Loucy (cell line): ENCODE data around the gene PDIA6.

Experiments used
- H2AFZ ChIP-seq: fragments of 200-600 bp; sonication (generic); 2 replicates; pipeline ENCODE4 v1.6.0; 2016; ENCODE audit warnings: antibody characterized with exemption, mild to moderate bottlenecking, low read length, moderate library complexity
- H3F3A ChIP-seq: fragments of 200-600 bp; 2 replicates; pipeline ENCODE4 v1.6.0; 2016; ENCODE audit warnings: antibody characterized with exemption, low read depth, mild to moderate bottlenecking
- H3K27me3 ChIP-seq: fragments of 200-600 bp; sonication (generic); 2 replicates; pipeline ENCODE4 v1.6.1; 2014; ENCODE audit warnings: low read length, mild to moderate bottlenecking; ENCODE audit not compliant: insufficient read depth, poor library complexity, severe bottlenecking
- H3K36me3 ChIP-seq: fragments of 200-600 bp; sonication (generic); 2 replicates; pipeline ENCODE4 v1.6.1; 2016; ENCODE audit warnings: low read length; ENCODE audit not compliant: insufficient read depth
- H3K4me1 ChIP-seq: fragments of 200-600 bp; sonication (generic); 2 replicates; pipeline ENCODE4 v1.5.1; 2014; ENCODE audit warnings: low read length, mild to moderate bottlenecking; ENCODE audit not compliant: insufficient read depth, poor library complexity, severe bottlenecking
- H3K4me2 ChIP-seq: fragments of 200-600 bp; sonication (generic); 2 replicates; pipeline ENCODE4 v1.6.0; 2014; ENCODE audit warnings: antibody characterized with exemption, low read length, low read depth, mild to moderate bottlenecking; ENCODE audit not compliant: poor library complexity, severe bottlenecking
- H3K4me3 ChIP-seq: fragments of 200-600 bp; sonication (generic); 2 replicates; pipeline ENCODE4 v1.5.1; 2014; ENCODE audit warnings: low read length, mild to moderate bottlenecking, mixed read lengths; ENCODE audit not compliant: poor library complexity, severe bottlenecking
- H3K79me2 ChIP-seq: fragments of 200-600 bp; sonication (generic); 2 replicates; pipeline ENCODE4 v1.6.1; 2014; ENCODE audit warnings: low read length; ENCODE audit not compliant: insufficient read depth
- H3K9ac ChIP-seq: fragments of 200-600 bp; sonication (generic); 2 replicates; pipeline ENCODE4 v1.6.0; 2014; ENCODE audit warnings: mild to moderate bottlenecking, low read depth, low read length, moderate library complexity; ENCODE audit not compliant: poor library complexity, severe bottlenecking
- H3K9me2 ChIP-seq: fragments of 200-600 bp; sonication (generic); replicated peaks from 2 replicates; pipeline ENCODE4 v1.6.1; 2016; ENCODE audit warnings: low read depth, low read length, mixed read lengths
- H3K9me3 ChIP-seq: fragments of 200-600 bp; sonication (generic); 2 replicates; pipeline ENCODE4 v1.6.1; 2014; ENCODE audit warnings: mild to moderate bottlenecking, antibody characterized with exemption, low read length, low read depth; ENCODE audit not compliant: insufficient read depth
- H4K20me1 ChIP-seq: fragments of 200-600 bp; sonication (generic); 2 replicates; pipeline ENCODE4 v1.6.0; 2014; ENCODE audit warnings: antibody characterized with exemption, low read length, mild to moderate bottlenecking; ENCODE audit not compliant: insufficient read depth, poor library complexity, severe bottlenecking
- EZH2phosphoT487 ChIP-seq: fragments of 200-600 bp; IDR thresholded peaks from 2 replicates; pipeline ENCODE4 v1.6.1; 2018; ENCODE audit warnings: antibody characterized with exemption, mild to moderate bottlenecking, moderate library complexity, borderline replicate concordance
- TF ChIP-seq, protein P1 (sequence below): fragments of 200-600 bp; sonication (generic); conservative IDR thresholded peaks from 2 replicates; pipeline ENCODE4 v1.5.1; 2014; ENCODE audit warnings: mild to moderate bottlenecking, antibody characterized with exemption, low read length

PDIA6 gene

GRCh38 chr2:10740226-10740625 is 72.4 kb downstream of the PDIA6 start:
- Histone ChIP-seq H3K9ac (no peak overlapping the region), H3K36me3 (no peaks in the 10 kb centered on the region), H2AFZ (no peak overlapping the region), H3K27me3 (no peaks in the 10 kb centered on the region), H3F3A (no peaks in the 10 kb centered on the region), H4K20me1 (no peaks in the 10 kb centered on the region), H3K79me2 (no peaks in the 10 kb centered on the region), H3K4me3 (no peak overlapping the region), H3K4me2 (no peak overlapping the region), H3K9me2 (no peaks in the 10 kb centered on the region), H3K4me1 (no peaks in the 10 kb centered on the region), H3K9me3 (no peaks in the 10 kb centered on the region)
- TF ChIP-seq EZH2phosphoT487, result no peak
- TF ChIP-seq, protein P1, sequence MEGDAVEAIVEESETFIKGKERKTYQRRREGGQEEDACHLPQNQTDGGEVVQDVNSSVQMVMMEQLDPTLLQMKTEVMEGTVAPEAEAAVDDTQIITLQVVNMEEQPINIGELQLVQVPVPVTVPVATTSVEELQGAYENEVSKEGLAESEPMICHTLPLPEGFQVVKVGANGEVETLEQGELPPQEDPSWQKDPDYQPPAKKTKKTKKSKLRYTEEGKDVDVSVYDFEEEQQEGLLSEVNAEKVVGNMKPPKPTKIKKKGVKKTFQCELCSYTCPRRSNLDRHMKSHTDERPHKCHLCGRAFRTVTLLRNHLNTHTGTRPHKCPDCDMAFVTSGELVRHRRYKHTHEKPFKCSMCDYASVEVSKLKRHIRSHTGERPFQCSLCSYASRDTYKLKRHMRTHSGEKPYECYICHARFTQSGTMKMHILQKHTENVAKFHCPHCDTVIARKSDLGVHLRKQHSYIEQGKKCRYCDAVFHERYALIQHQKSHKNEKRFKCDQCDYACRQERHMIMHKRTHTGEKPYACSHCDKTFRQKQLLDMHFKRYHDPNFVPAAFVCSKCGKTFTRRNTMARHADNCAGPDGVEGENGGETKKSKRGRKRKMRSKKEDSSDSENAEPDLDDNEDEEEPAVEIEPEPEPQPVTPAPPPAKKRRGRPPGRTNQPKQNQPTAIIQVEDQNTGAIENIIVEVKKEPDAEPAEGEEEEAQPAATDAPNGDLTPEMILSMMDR, result no peak

DNA sequence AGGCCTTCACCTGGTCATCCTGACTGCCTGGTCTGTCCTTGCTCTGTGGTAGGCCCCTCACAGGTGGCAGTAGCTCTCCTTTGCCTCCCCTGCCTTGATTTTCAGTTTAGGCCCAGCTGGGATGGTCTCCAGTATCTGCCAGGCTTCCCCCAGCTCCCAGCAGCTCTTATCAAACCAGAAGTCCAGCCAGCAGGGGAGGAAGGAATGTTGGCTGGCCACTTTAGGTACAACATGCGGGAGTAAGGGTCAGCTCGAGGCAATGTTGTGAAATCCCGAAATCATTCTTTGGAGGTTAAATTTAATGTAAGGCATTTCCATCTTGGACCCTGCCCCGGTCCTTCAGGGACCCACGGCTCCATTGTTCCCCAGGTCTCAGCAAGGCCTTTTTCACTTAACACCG is 74.4 kb downstream of the PDIA6 start:
- Histone ChIP-seq H2AFZ (no peak overlapping the region), H3K27me3 (no peaks in the 10 kb centered on the region), H3K4me1 (no peaks in the 10 kb centered on the region), H3K9me2 (no peaks in the 10 kb centered on the region), H3K4me2 (no peak overlapping the region), H4K20me1 (no peaks in the 10 kb centered on the region), H3K79me2 (no peaks in the 10 kb centered on the region), H3K9ac (no peak overlapping the region), H3K9me3 (no peaks in the 10 kb centered on the region), H3F3A (no peaks in the 10 kb centered on the region), H3K4me3 (no peak overlapping the region), H3K36me3 (no peaks in the 10 kb centered on the region)
- TF ChIP-seq, protein P1, result no peak
- TF ChIP-seq EZH2phosphoT487, result no peak

DNA sequence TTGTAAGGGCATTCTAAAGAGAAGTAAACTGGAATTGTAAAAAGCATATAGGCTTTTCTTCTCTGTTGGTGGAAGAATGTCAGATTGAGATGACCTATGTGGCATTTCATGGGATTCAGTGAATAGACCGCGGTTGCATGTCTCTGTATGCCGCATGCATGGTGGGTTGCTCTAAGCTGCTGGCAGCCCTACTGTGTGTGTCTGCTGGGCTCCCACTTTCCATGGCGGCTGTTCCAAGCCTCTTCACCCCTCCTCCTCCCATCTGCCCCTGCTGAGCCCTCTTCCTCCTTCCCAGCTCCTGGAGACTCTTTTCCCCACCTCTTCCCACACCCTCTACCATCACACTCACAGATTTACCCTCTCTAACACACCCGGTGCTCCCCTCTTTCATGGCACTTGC is 78.6 kb downstream of the PDIA6 start:
- Histone ChIP-seq H3K9me3 (no peaks in the 10 kb centered on the region), H4K20me1 (no peaks in the 10 kb centered on the region), H3K4me1 (no peaks in the 10 kb centered on the region), H3K27me3 (no peaks in the 10 kb centered on the region), H3F3A (no peaks in the 10 kb centered on the region), H3K4me2 (no peak overlapping the region), H3K9ac (no peak overlapping the region), H2AFZ (no peak overlapping the region), H3K79me2 (no peaks in the 10 kb centered on the region), H3K9me2 (no peaks in the 10 kb centered on the region), H3K36me3 (no peaks in the 10 kb centered on the region), H3K4me3 (no peak overlapping the region)
- TF ChIP-seq, protein P1, result no peak
- no peak for TF ChIP-seq EZH2phosphoT487
